Measurements from ENCODE around the gene COL4A4. TPM values are rescaled to one million over a fixed set of nuclear protein-coding genes. Genes with fewer than 3 reads are reported as not detected.

The COL4A4 gene
- total RNA-seq, 4 donors from 2014 or later = 1.7 to 11.5 (median 2.8) TPM

- no peak for TF ChIP-seq CTCF (IDR thresholded peaks at IDR 0.05; ENCODE audit: low read depth)
Observed at GRCh38 chr2:227052879-227053278, 111.1 kb downstream of the COL4A4 start.

- no peak for TF ChIP-seq CTCF (IDR thresholded peaks at IDR 0.05; ENCODE audit: low read depth)
Observed at GRCh38 chr2:227043981-227044380, 120.0 kb downstream of the COL4A4 start.

- TF ChIP-seq CTCF (IDR thresholded peaks at IDR 0.05; ENCODE audit: low read depth) = no peak
Observed at GRCh38 chr2:227038550-227039189, 125.3 kb downstream of the COL4A4 start.

- no peak for TF ChIP-seq CTCF (IDR thresholded peaks at IDR 0.05; ENCODE audit: low read depth)
Observed at GRCh38 chr2:227036527-227036926, 127.5 kb downstream of the COL4A4 start.

GRCh38 chr2:227035711-227036367, 128.2 kb downstream of the COL4A4 start:
- no peak for TF ChIP-seq CTCF (IDR thresholded peaks at IDR 0.05; ENCODE audit: low read depth)

GRCh38 chr2:227033471-227034148, 130.4 kb downstream of the COL4A4 start:
- TF ChIP-seq CTCF (IDR thresholded peaks at IDR 0.05; ENCODE audit: low read depth) = no peak

- no peak for TF ChIP-seq CTCF (IDR thresholded peaks at IDR 0.05; ENCODE audit: low read depth)
Observed at GRCh38 chr2:227031379-227031778, 132.6 kb downstream of the COL4A4 start.
